GM23338 (cell line): Measurements from ENCODE around the gene HTR7. TPM values are rescaled to one million over a fixed set of nuclear protein-coding genes. Genes with fewer than 3 reads are reported as not detected.

ENCODE experiments used
- ATAC-seq: fragments of 200-7000 bp; cut with Tn5 transposase; 3 replicates; pipeline ENCODE4 v1.9.1; 2020
- DNase-seq: peaks from one replicate; pipeline ENCODE4 v3.0.0-alpha.2; 2015; ENCODE audit warnings: low spot score
- H2AFZ ChIP-seq: fragments of 200-600 bp; sonication (generic); 2 replicates; pipeline ENCODE4 v1.8.0; 2016; ENCODE audit warnings: antibody characterized with exemption, mild to moderate bottlenecking, moderate library complexity
- H3F3A ChIP-seq: fragments of 200-600 bp; sonication (generic); replicated peaks from 2 replicates; pipeline ENCODE4 v1.8.0; 2017; ENCODE audit warnings: antibody characterized with exemption, mixed run types, low read depth
- H3K27ac ChIP-seq: fragments of 200-600 bp; sonication (generic); 2 replicates; pipeline ENCODE4 v1.6.1; 2016; ENCODE audit warnings: low read depth
- H3K27me3 ChIP-seq: fragments of 200-600 bp; sonication (generic); 2 replicates; pipeline ENCODE4 v1.8.0; 2016; ENCODE audit warnings: mild to moderate bottlenecking, mixed run types, moderate library complexity; ENCODE audit not compliant: insufficient read depth
- H3K36me3 ChIP-seq: fragments of 200-600 bp; sonication (generic); 2 replicates; pipeline ENCODE4 v1.8.0; 2016; ENCODE audit warnings: mild to moderate bottlenecking; ENCODE audit not compliant: insufficient read depth
- H3K4me1 ChIP-seq: fragments of 200-600 bp; sonication (generic); 2 replicates; pipeline ENCODE4 v1.8.0; 2016; ENCODE audit warnings: mild to moderate bottlenecking, moderate library complexity; ENCODE audit not compliant: insufficient read depth
- H3K4me2 ChIP-seq: fragments of 200-600 bp; sonication (generic); 2 replicates; pipeline ENCODE4 v1.7.1; 2017; ENCODE audit warnings: mixed run types
- H3K4me3 ChIP-seq: fragments of 200-600 bp; sonication (generic); 2 replicates; pipeline ENCODE4 v1.6.1; 2016; ENCODE audit warnings: mixed run types
- H3K79me2 ChIP-seq: fragments of 200-600 bp; sonication (generic); replicated peaks from 2 replicates; pipeline ENCODE4 v1.8.0; 2017; ENCODE audit warnings: mild to moderate bottlenecking; ENCODE audit not compliant: insufficient read depth
- H3K9me2 ChIP-seq: fragments of 200-600 bp; sonication (generic); 2 replicates; pipeline ENCODE4 v1.8.0; 2017; ENCODE audit not compliant: insufficient read depth
- H4K20me1 ChIP-seq: fragments of 200-600 bp; sonication (generic); replicated peaks from 2 replicates; pipeline ENCODE4 v1.8.0; 2017; ENCODE audit warnings: mild to moderate bottlenecking; ENCODE audit not compliant: insufficient read depth
- H3K27ac Mint-ChIP-seq: 2 replicates; pipeline ENCODE4 v1.8.0; 2020; ENCODE audit warnings: inconsistent platforms, mild to moderate bottlenecking, moderate library complexity, mixed read lengths
- H3K27me3 Mint-ChIP-seq: 3 replicates; pipeline ENCODE4 v1.8.0; 2022; ENCODE audit warnings: low read depth, mild to moderate bottlenecking, moderate library complexity, mixed read lengths, inconsistent platforms; ENCODE audit not compliant: insufficient read depth, poor library complexity
- H3K36me3 Mint-ChIP-seq: 3 replicates; pipeline ENCODE4 v1.8.0; 2021; ENCODE audit warnings: low read depth, mild to moderate bottlenecking, inconsistent platforms, moderate library complexity, mixed read lengths
- H3K4me1 Mint-ChIP-seq: 3 replicates; pipeline ENCODE4 v1.8.0; 2020; ENCODE audit warnings: mild to moderate bottlenecking, inconsistent platforms, mixed read lengths
- H3K4me3 Mint-ChIP-seq: 3 replicates; pipeline ENCODE4 v1.8.0; 2021; ENCODE audit warnings: moderate library complexity, mild to moderate bottlenecking, inconsistent platforms, mixed read lengths
- H3K9me3 Mint-ChIP-seq: 3 replicates; pipeline ENCODE4 v1.8.0; 2020; ENCODE audit warnings: moderate library complexity, mild to moderate bottlenecking, inconsistent platforms, mixed read lengths
- EZH2 ChIP-seq: fragments of 200-600 bp; sonication (generic); IDR thresholded peaks from one replicate; pipeline ENCODE4 v1.8.0; 2017; ENCODE audit warnings: antibody characterized with exemption, mild to moderate bottlenecking, low read depth; ENCODE audit not compliant: unreplicated experiment
- POLR2AphosphoS5 ChIP-seq: IDR thresholded peaks from 2 replicates; pipeline ENCODE4 v1.6.1; 2016; ENCODE audit warnings: antibody characterized with exemption, low read depth
- ZNF331 ChIP-seq: fragments of 250-450 bp; sonication (Bioruptor Pico); IDR thresholded peaks from 2 replicates; pipeline ENCODE4 v1.5.0; 2020; ENCODE audit warnings: low read depth, mild to moderate bottlenecking, moderate library complexity
- ZNF462 ChIP-seq: fragments of 250-450 bp; sonication (Bioruptor Pico); IDR thresholded peaks from 2 replicates; pipeline ENCODE4 v1.5.0; 2020; ENCODE audit warnings: mild to moderate bottlenecking, moderate library complexity
- polyA plus RNA-seq: library from polyadenylated mRNA; unstranded; fragments of >200 nt; fragmentation: Nextera tagmentation; extraction: Ambion mirVana; gene quantifications from 2 replicates; pipeline ENCODE4 v1.2.1, GENCODE V29; 2016
- total RNA-seq: library from RNA; depleted of rRNA; stranded (reverse); fragments of >200 nt; shearing (Covaris generic); gene quantifications from 2 replicates; pipeline ENCODE4 v1.2.3, GENCODE V29; 2014

HTR7 gene
- total and polyA plus RNA-seq, 2 experiments from 2014 or later: 7.0 to 42.2 TPM

GRCh38 chr10:90788968-90789367 lies 68.9 kb downstream of the HTR7 start (continued):
- TF ChIP-seq ZNF462 (CRISPR knock-in tag) (no peak), POLR2AphosphoS5 (no peak), EZH2 (no peak)

- no peaks in the 10 kb centered on the region for H4K20me1 ChIP-seq
- H3K27ac Mint-ChIP-seq: no peak overlapping the region
These were observed 69.7 kb downstream of the HTR7 start for GRCh38 chr10:90788199-90788491.

More at GRCh38 chr10:90788199-90788491, 69.7 kb downstream of the HTR7 start:
- Histone ChIP-seq H3K27ac (no peak overlapping the region), H3K4me3 (no peak overlapping the region), H3K4me2 (no peak overlapping the region), H3K79me2 (peaks cover 87% of the 10 kb centered on the region), H3K36me3 (no peaks in the 10 kb centered on the region), H2AFZ (no peak overlapping the region), H3K4me1 (peaks cover 65% of the 10 kb centered on the region), H3F3A (no peaks in the 10 kb centered on the region), H3K9me2 (no peaks in the 10 kb centered on the region), H3K27me3 (no peaks in the 10 kb centered on the region)
- ATAC-seq (no peak), DNase-seq (no peak)
- Mint-ChIP-seq H3K9me3 (no peaks in the 10 kb centered on the region), H3K27me3 (peaks cover 2% of the 10 kb centered on the region), H3K4me1 (peaks cover 57% of the 10 kb centered on the region), H3K4me3 (no peak overlapping the region), H3K36me3 (no peaks in the 10 kb centered on the region)
- TF ChIP-seq ZNF331: no peak
